Coronary artery (tissue), 2 donors: ENCODE measurements around the gene MXD1.

Experiments used
- DNase-seq: peaks from one replicate; pipeline ENCODE4 v3.0.0-alpha.2; 2017; ENCODE audit warnings: low spot score
- H3K27ac ChIP-seq, 2 donors: fragments of 200-600 bp; sonication (generic); one replicate each; pipeline ENCODE4 v1.5.1; 2016 to 2019
- H3K4me3 ChIP-seq: fragments of 200-600 bp; sonication (generic); 2 replicates; pipeline ENCODE4 v1.5.1; 2016; ENCODE audit warnings: mild to moderate bottlenecking, moderate library complexity
- CTCF ChIP-seq: fragments of 200-600 bp; sonication (generic); IDR thresholded peaks from one replicate; pipeline ENCODE4 v1.5.1; 2019; ENCODE audit warnings: antibody characterized with exemption

MXD1 gene

GRCh38 chr2:69902213-69902922 lies 12.5 kb upstream of the MXD1 start:
- no peak for DNase-seq
- no peak overlapping the region for H3K4me3 ChIP-seq
- no peak for TF ChIP-seq CTCF
- peak overlapping the region in 1 of 2 donors; percentile 58 for H3K27ac ChIP-seq

- DNase-seq: no peak
- TF ChIP-seq CTCF: no peak
- H3K4me3 ChIP-seq: no peak overlapping the region
- H3K27ac ChIP-seq: no peak overlapping the region
These were observed 7.7 kb upstream of the MXD1 start for GRCh38 chr2:69907216-69907615.

- DNase-seq: no peak
- Histone ChIP-seq H3K4me3 (no peak overlapping the region), H3K27ac (peak overlapping the region in 1 of 2 donors; percentile 31)
- peak; percentile 29 for TF ChIP-seq CTCF
These were observed 2.8 kb upstream of the MXD1 start for GRCh38 chr2:69911985-69912563.

- Histone ChIP-seq H3K27ac (peak overlapping the region; percentile 92 to 95), H3K4me3 (peak overlapping the region; percentile 82)
- DNase-seq: peak; percentile 100
- no peak for TF ChIP-seq CTCF
These were observed 552 bp upstream of the MXD1 start for GRCh38 chr2:69914164-69914949.

GRCh38 chr2:69916106-69916505 lies 1.2 kb downstream of the MXD1 start:
- no peak for TF ChIP-seq CTCF
- Histone ChIP-seq H3K4me3 (peak overlapping the region; percentile 97), H3K27ac (peak overlapping the region in 1 of 2 donors; percentile 83)
- DNase-seq: no peak

GRCh38 chr2:69917852-69918251 lies 2.9 kb downstream of the MXD1 start:
- no peak for DNase-seq
- H3K27ac ChIP-seq: peak overlapping the region; percentile 19 to 66
- no peak overlapping the region for H3K4me3 ChIP-seq
- no peak for TF ChIP-seq CTCF
